ENCODE results near the gene CD47. TPM values are rescaled to one million over a fixed set of nuclear protein-coding genes. Genes with fewer than 3 reads are reported as not detected.
A peak's percentile ranks its signal among the peaks of the same experiment; 100 is the strongest.

The CD47 gene
- total and polyA plus RNA-seq, 12 donors, result 17.9 to 76.3 (median 47.6) TPM

GRCh38 chr3:108130236-108130635, 39.4 kb upstream of the CD47 start:
- 82 to 85% methylated on average over 4 of the region's 4 CpGs for WGBS, 2 donors
- Histone ChIP-seq H3K27ac (peak overlapping the region in 1 of 10 donors; percentile 3), H3K27me3 (no peaks in the 10 kb centered on the region), H3K36me3 (no peaks in the 10 kb centered on the region), H3K4me3 (no peak overlapping the region), H3K4me1 (peaks cover 0 to 67% (median 7%) of the 10 kb centered on the region in 9 donors), H3K9me3 (no peaks in the 10 kb centered on the region)
- ATAC-seq (no peak), DNase-seq (no peak)
- TF ChIP-seq CTCF (IDR thresholded peaks at IDR 0.05), result no peak
- intact Hi-C loops (cut with DNase I), result no loop called here

- DNase-seq (no peak), ATAC-seq (peak in 1 of 8 donors; percentile 11)
- Histone ChIP-seq H3K27me3 (no peaks in the 10 kb centered on the region), H3K27ac (peak overlapping the region in 1 of 10 donors; percentile 83), H3K4me1 (peaks cover 0 to 63% (median 7%) of the 10 kb centered on the region in 9 donors), H3K4me3 (peak overlapping the region in 1 of 10 donors; percentile 6), H3K9me3 (no peaks in the 10 kb centered on the region), H3K36me3 (no peaks in the 10 kb centered on the region)
- 70 to 74% methylated on average over 9 of the region's 9 CpGs for WGBS, 2 donors
- intact Hi-C loops (cut with DNase I), result no loop called here
- no peak for TF ChIP-seq CTCF (IDR thresholded peaks at IDR 0.05)
Measured at GRCh38 chr3:108127301-108127988, 36.6 kb upstream of the CD47 start.

- Histone ChIP-seq H3K4me3 (peak overlapping the region in 1 of 10 donors; percentile 22), H3K27ac (peak overlapping the region in 1 of 10 donors; percentile 83), H3K4me1 (peaks cover 0 to 52% (median 7%) of the 10 kb centered on the region in 9 donors), H3K9me3 (no peaks in the 10 kb centered on the region), H3K27me3 (no peaks in the 10 kb centered on the region), H3K36me3 (no peaks in the 10 kb centered on the region)
- no peak for DNase-seq
- TF ChIP-seq CTCF (IDR thresholded peaks at IDR 0.05), result no peak
- intact Hi-C loops (cut with DNase I), result no loop called here
- WGBS, 2 donors, result 97% methylated on average over 1 of the region's 1 CpG
- ATAC-seq, result no peak
Measured at GRCh38 chr3:108126348-108126747, 35.5 kb upstream of the CD47 start.

GRCh38 chr3:108125550-108126071, 34.8 kb upstream of the CD47 start:
- H3K9me3 ChIP-seq, result no peaks in the 10 kb centered on the region
- peaks cover 0 to 47% (median 0%) of the 10 kb centered on the region in 9 donors for H3K4me1 ChIP-seq
- no peaks in the 10 kb centered on the region for H3K27me3 ChIP-seq
- DNase-seq (no peak), ATAC-seq (peak in 5 of 8 donors; percentile 24 to 59 (median 38))
- 59 to 73% methylated on average over 6 of the region's 6 CpGs for WGBS, 2 donors
- TF ChIP-seq CTCF (IDR thresholded peaks at IDR 0.05), result no peak
- H3K4me3 ChIP-seq, result peak overlapping the region in 1 of 10 donors; percentile 22
- no peaks in the 10 kb centered on the region for H3K36me3 ChIP-seq
- H3K27ac ChIP-seq, result peak overlapping the region in 1 of 10 donors; percentile 83
- intact Hi-C loops (cut with DNase I), result no loop called here
